ENCODE results near the gene NDUFAF2.
"Not testable (repeated sequence)": the region's sequence is repeated elsewhere in the genome, so short reads cannot be mapped to it uniquely, and the experiment has no call there.

Gene NDUFAF2

GRCh38 chr5:61052882-61053281 lies 107.9 kb downstream of the NDUFAF2 start:
- peak; percentile 13 for DNase-seq

- DNase-seq: no peak
These were observed 108.9 kb downstream of the NDUFAF2 start for GRCh38 chr5:61053937-61054336.

- DNase-seq: peak; percentile 39
These were observed 110.5 kb downstream of the NDUFAF2 start for GRCh38 chr5:61055434-61056006.

GRCh38 chr5:61059499-61059898 lies 114.5 kb downstream of the NDUFAF2 start:
- no peak for DNase-seq

GRCh38 chr5:61069150-61069549 lies 124.1 kb downstream of the NDUFAF2 start:
- DNase-seq: no peak

GRCh38 chr5:61071526-61071925 lies 126.5 kb downstream of the NDUFAF2 start:
- no peak for DNase-seq

- no peak for DNase-seq
These were observed 131.6 kb downstream of the NDUFAF2 start for GRCh38 chr5:61076626-61077025.

- DNase-seq: no peak
These were observed 136.7 kb downstream of the NDUFAF2 start for GRCh38 chr5:61081741-61082140.

- no peak for DNase-seq
These were observed 137.7 kb downstream of the NDUFAF2 start for GRCh38 chr5:61082516-61083280.

GRCh38 chr5:61084658-61085057 lies 139.7 kb downstream of the NDUFAF2 start:
- DNase-seq: no peak

- DNase-seq: no peak
These were observed 140.9 kb downstream of the NDUFAF2 start for GRCh38 chr5:61085885-61086284.

- DNase-seq: no peak
These were observed 142.9 kb downstream of the NDUFAF2 start for GRCh38 chr5:61087921-61088320.

- no peak for DNase-seq
These were observed 144.3 kb downstream of the NDUFAF2 start for GRCh38 chr5:61089351-61089750.

- DNase-seq: not testable (repeated sequence)
These were observed 148.2 kb downstream of the NDUFAF2 start for GRCh38 chr5:61093046-61093771.

- no peak for DNase-seq
These were observed 152.5 kb downstream of the NDUFAF2 start for GRCh38 chr5:61097465-61097864.

- no peak for DNase-seq
These were observed 153.4 kb downstream of the NDUFAF2 start for GRCh38 chr5:61098251-61098995.

GRCh38 chr5:61100437-61100836 lies 155.4 kb downstream of the NDUFAF2 start:
- no peak for DNase-seq

GRCh38 chr5:61114441-61114840 lies 169.4 kb downstream of the NDUFAF2 start:
- DNase-seq: no peak

- no peak for DNase-seq
These were observed 171.0 kb downstream of the NDUFAF2 start for GRCh38 chr5:61115968-61116367.

- no peak for DNase-seq
These were observed 174.1 kb downstream of the NDUFAF2 start for GRCh38 chr5:61119066-61119465.

GRCh38 chr5:61120534-61120933 lies 175.5 kb downstream of the NDUFAF2 start:
- DNase-seq: no peak

- no peak for DNase-seq
These were observed 178.1 kb downstream of the NDUFAF2 start for GRCh38 chr5:61123145-61123544.

GRCh38 chr5:61130289-61130688 lies 185.3 kb downstream of the NDUFAF2 start:
- peak; percentile 27 for DNase-seq

All from NCI-H446 treated with DMSO at 0.1 percent for 48 hours (cell line).